ENCODE results near the gene SLC24A3. TPM values are rescaled to one million over a fixed set of nuclear protein-coding genes. Genes with fewer than 3 reads are reported as not detected.

Gene SLC24A3
- total RNA-seq, 1 experiment from 2014 or later, result 0.14 TPM

DNA sequence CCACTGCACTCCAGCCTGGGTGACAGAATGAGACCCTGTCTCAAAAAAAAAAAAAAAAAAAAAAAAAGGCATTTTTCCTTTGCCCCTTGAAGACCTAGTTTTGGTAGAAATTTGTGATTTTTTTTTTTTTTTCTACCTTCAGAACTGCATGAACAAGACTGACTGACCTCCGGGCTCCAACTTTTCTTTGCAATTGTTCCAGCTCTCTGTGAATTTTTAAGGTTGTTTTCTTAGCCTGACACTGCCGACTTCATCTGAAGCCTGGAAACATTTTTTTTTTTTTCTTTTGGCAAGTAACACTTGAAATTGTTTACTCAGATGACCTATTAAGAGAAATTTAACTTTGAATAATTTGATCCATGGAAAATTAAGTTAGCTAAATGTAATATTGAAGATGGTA is 73.0 kb downstream of the SLC24A3 start:
- intact Hi-C loops (cut with micrococcal nuclease; ENCODE audit: unreplicated experiment), result no loop called here
- Histone ChIP-seq H3K9me3 (no peaks in the 10 kb centered on the region), H3K27me3 (replicated peaks; ENCODE audit: control insufficient read depth, insufficient read depth, low read length) (no peaks in the 10 kb centered on the region), H3K36me3 (ENCODE audit: control insufficient read depth, insufficient read depth, low read length) (no peaks in the 10 kb centered on the region), H3K4me3 (ENCODE audit: low read depth, low read length) (no peak overlapping the region), H3K4me1 (peaks cover 37% of the 10 kb centered on the region)
- BruUV-seq (replicated peaks), result no TSS peak
- ChIA-PET CTCF (interaction anchor here (0.7 kb wide), 1 partner anchor 86 kb away, joined by 5 read pairs; no protein-coding TSS in a partner anchor), POLR2A (no interaction called here)
- H3K4me3 Mint-ChIP-seq (ENCODE audit: unreplicated experiment), result no peak overlapping the region
- no peaks in the 10 kb centered on the region for H3K36me3 Mint-ChIP-seq (ENCODE audit: insufficient read depth, unreplicated experiment)
- H3K4me1 Mint-ChIP-seq (ENCODE audit: low read depth, unreplicated experiment), result peaks cover 22% of the 10 kb centered on the region
- TF ChIP-seq, protein P1, sequence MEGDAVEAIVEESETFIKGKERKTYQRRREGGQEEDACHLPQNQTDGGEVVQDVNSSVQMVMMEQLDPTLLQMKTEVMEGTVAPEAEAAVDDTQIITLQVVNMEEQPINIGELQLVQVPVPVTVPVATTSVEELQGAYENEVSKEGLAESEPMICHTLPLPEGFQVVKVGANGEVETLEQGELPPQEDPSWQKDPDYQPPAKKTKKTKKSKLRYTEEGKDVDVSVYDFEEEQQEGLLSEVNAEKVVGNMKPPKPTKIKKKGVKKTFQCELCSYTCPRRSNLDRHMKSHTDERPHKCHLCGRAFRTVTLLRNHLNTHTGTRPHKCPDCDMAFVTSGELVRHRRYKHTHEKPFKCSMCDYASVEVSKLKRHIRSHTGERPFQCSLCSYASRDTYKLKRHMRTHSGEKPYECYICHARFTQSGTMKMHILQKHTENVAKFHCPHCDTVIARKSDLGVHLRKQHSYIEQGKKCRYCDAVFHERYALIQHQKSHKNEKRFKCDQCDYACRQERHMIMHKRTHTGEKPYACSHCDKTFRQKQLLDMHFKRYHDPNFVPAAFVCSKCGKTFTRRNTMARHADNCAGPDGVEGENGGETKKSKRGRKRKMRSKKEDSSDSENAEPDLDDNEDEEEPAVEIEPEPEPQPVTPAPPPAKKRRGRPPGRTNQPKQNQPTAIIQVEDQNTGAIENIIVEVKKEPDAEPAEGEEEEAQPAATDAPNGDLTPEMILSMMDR (IDR thresholded peaks at IDR 0.05; ENCODE audit: insufficient read depth in 1 of 2, low read depth in 1 of 2, low read length in 1 of 2, severe bottlenecking in 1 of 2, unreplicated experiment in 1 of 2), result no peak
- no peaks in the 10 kb centered on the region for H3K27me3 Mint-ChIP-seq (ENCODE audit: insufficient read depth, unreplicated experiment)
- DNase-seq, result no peak
- no peak overlapping the region for H3K27ac Mint-ChIP-seq (ENCODE audit: unreplicated experiment)
- H3K9me3 Mint-ChIP-seq (ENCODE audit: unreplicated experiment), result no peaks in the 10 kb centered on the region

- Mint-ChIP-seq H3K27me3 (ENCODE audit: insufficient read depth, unreplicated experiment) (no peaks in the 10 kb centered on the region), H3K4me3 (ENCODE audit: unreplicated experiment) (no peak overlapping the region), H3K9me3 (ENCODE audit: unreplicated experiment) (no peaks in the 10 kb centered on the region), H3K4me1 (ENCODE audit: low read depth, unreplicated experiment) (peaks cover 15% of the 10 kb centered on the region), H3K27ac (ENCODE audit: unreplicated experiment) (no peak overlapping the region), H3K36me3 (ENCODE audit: insufficient read depth, unreplicated experiment) (no peaks in the 10 kb centered on the region)
- H3K4me1 ChIP-seq, result peaks cover 31% of the 10 kb centered on the region
- POLR2A ChIA-PET, result no interaction called here
- H3K36me3 ChIP-seq (ENCODE audit: control insufficient read depth, insufficient read depth, low read length), result no peaks in the 10 kb centered on the region
- no peaks in the 10 kb centered on the region for H3K27me3 ChIP-seq (replicated peaks; ENCODE audit: control insufficient read depth, insufficient read depth, low read length)
- no peak for DNase-seq
- intact Hi-C loops (cut with micrococcal nuclease; ENCODE audit: unreplicated experiment), result no loop called here
- H3K9me3 ChIP-seq, result no peaks in the 10 kb centered on the region
- CTCF ChIA-PET, result no interaction called here
- no TSS peak for BruUV-seq (replicated peaks)
- TF ChIP-seq, protein P1 (IDR thresholded peaks at IDR 0.05; ENCODE audit: insufficient read depth in 1 of 2, low read depth in 1 of 2, low read length in 1 of 2, severe bottlenecking in 1 of 2, unreplicated experiment in 1 of 2), result no peak
- no peak overlapping the region for H3K4me3 ChIP-seq (ENCODE audit: low read depth, low read length)
Measured at GRCh38 chr20:19288061-19288460, 75.6 kb downstream of the SLC24A3 start.

DNA sequence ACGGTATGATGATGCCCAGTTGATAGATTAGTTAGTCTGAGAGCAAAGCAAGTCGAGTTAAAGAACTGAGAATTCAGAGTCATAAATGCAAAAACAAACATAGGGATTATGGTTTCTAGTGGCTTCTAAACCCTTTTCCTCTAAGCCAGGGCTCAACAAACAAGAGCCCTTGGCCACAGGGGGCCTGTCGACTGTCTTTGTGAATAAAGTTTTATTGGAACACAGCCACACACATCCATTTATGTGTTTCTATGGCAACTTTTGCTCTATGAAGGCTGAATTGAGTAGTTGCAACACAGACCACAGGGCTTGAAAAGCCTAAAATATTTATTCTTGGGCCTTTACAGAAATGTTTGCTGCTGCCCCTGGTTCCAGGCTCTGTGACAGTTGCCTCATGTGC is 76.2 kb downstream of the SLC24A3 start:
- Mint-ChIP-seq H3K9me3 (ENCODE audit: unreplicated experiment) (no peaks in the 10 kb centered on the region), H3K27me3 (ENCODE audit: insufficient read depth, unreplicated experiment) (no peaks in the 10 kb centered on the region), H3K27ac (ENCODE audit: unreplicated experiment) (no peak overlapping the region), H3K4me1 (ENCODE audit: low read depth, unreplicated experiment) (peaks cover 11% of the 10 kb centered on the region), H3K36me3 (ENCODE audit: insufficient read depth, unreplicated experiment) (no peaks in the 10 kb centered on the region), H3K4me3 (ENCODE audit: unreplicated experiment) (no peak overlapping the region)
- DNase-seq, result peak in 1 of 2 experiments; percentile 17
- ChIA-PET POLR2A (no interaction called here), CTCF (no interaction called here)
- BruUV-seq (replicated peaks), result no TSS peak
- TF ChIP-seq, protein P1 (IDR thresholded peaks at IDR 0.05; ENCODE audit: insufficient read depth in 1 of 2, low read depth in 1 of 2, low read length in 1 of 2, severe bottlenecking in 1 of 2, unreplicated experiment in 1 of 2), result no peak
- no peaks in the 10 kb centered on the region for H3K9me3 ChIP-seq
- no peaks in the 10 kb centered on the region for H3K36me3 ChIP-seq (ENCODE audit: control insufficient read depth, insufficient read depth, low read length)
- no peaks in the 10 kb centered on the region for H3K27me3 ChIP-seq (replicated peaks; ENCODE audit: control insufficient read depth, insufficient read depth, low read length)
- intact Hi-C loops (cut with micrococcal nuclease; ENCODE audit: unreplicated experiment), result no loop called here
- H3K4me3 ChIP-seq (ENCODE audit: low read depth, low read length), result no peak overlapping the region
- peaks cover 25% of the 10 kb centered on the region for H3K4me1 ChIP-seq
